Glutamatergic neuron (in vitro differentiated cells): ENCODE measurements around the gene EXD1. TPM values are rescaled to one million over a fixed set of nuclear protein-coding genes. Genes with fewer than 3 reads are reported as not detected.
"Not testable (repeated sequence)": the region's sequence is repeated elsewhere in the genome, so short reads cannot be mapped to it uniquely, and the experiment has no call there.

Source experiments
- DNase-seq: peaks from one replicate; pipeline ENCODE4 v3.0.0; 2022
- H3K27ac Mint-ChIP-seq: one replicate; pipeline ENCODE4 v1.8.0; 2020; ENCODE audit warnings: mild to moderate bottlenecking, mixed read lengths, inconsistent platforms; ENCODE audit not compliant: unreplicated experiment
- H3K27me3 Mint-ChIP-seq: one replicate; pipeline ENCODE4 v1.8.0; 2020; ENCODE audit warnings: mild to moderate bottlenecking, moderate library complexity, mixed read lengths, inconsistent platforms; ENCODE audit not compliant: unreplicated experiment
- H3K36me3 Mint-ChIP-seq: one replicate; pipeline ENCODE4 v1.8.0; 2020; ENCODE audit warnings: mild to moderate bottlenecking, mixed read lengths, inconsistent platforms; ENCODE audit not compliant: unreplicated experiment
- H3K4me1 Mint-ChIP-seq: one replicate; pipeline ENCODE4 v1.8.0; 2020; ENCODE audit warnings: mild to moderate bottlenecking, low read depth, mixed read lengths, inconsistent platforms; ENCODE audit not compliant: unreplicated experiment
- H3K4me3 Mint-ChIP-seq: one replicate; pipeline ENCODE4 v1.8.0; 2020; ENCODE audit warnings: mild to moderate bottlenecking, mixed read lengths, inconsistent platforms; ENCODE audit not compliant: unreplicated experiment
- H3K9me3 Mint-ChIP-seq: one replicate; pipeline ENCODE4 v1.8.0; 2020; ENCODE audit warnings: mild to moderate bottlenecking, moderate library complexity, mixed read lengths, inconsistent platforms; ENCODE audit not compliant: unreplicated experiment
- CTCF ChIP-seq: fragments of 200-600 bp; sonication (generic); IDR thresholded peaks from one replicate; pipeline ENCODE4 v1.5.0; 2021; ENCODE audit not compliant: partially characterized antibody, unreplicated experiment
- total RNA-seq: library from RNA; stranded (reverse); fragmentation: NEBNext Ultra II Directional; extraction: Animal tissue kit (Norgen Biotek cat#: 25700); gene quantifications from one replicate; pipeline ENCODE4 v1.2.1, GENCODE V29; 2021; ENCODE audit not compliant: unreplicated experiment

EXD1 gene
- total RNA-seq, 1 donor from 2014 or later: not detected

- Mint-ChIP-seq H3K9me3 (peaks cover 3% of the 10 kb centered on the region), H3K36me3 (no peaks in the 10 kb centered on the region), H3K27me3 (no peaks in the 10 kb centered on the region), H3K27ac (no peak overlapping the region), H3K4me1 (no peaks in the 10 kb centered on the region), H3K4me3 (no peak overlapping the region)
- TF ChIP-seq CTCF: no peak
- DNase-seq: no peak
Observed at GRCh38 chr15:41151451-41152005, 79.0 kb downstream of the EXD1 start.

GRCh38 chr15:41150279-41150678 is 80.3 kb downstream of the EXD1 start:
- Mint-ChIP-seq H3K36me3 (no peaks in the 10 kb centered on the region), H3K4me1 (no peaks in the 10 kb centered on the region), H3K27ac (no peak overlapping the region), H3K4me3 (no peak overlapping the region), H3K27me3 (no peaks in the 10 kb centered on the region), H3K9me3 (peaks cover 3% of the 10 kb centered on the region)
- DNase-seq: no peak
- no peak for TF ChIP-seq CTCF

GRCh38 chr15:41148065-41148464 is 82.5 kb downstream of the EXD1 start:
- Mint-ChIP-seq H3K27ac (no peak overlapping the region), H3K27me3 (no peaks in the 10 kb centered on the region), H3K4me3 (no peak overlapping the region), H3K4me1 (no peaks in the 10 kb centered on the region), H3K9me3 (peaks cover 3% of the 10 kb centered on the region), H3K36me3 (no peaks in the 10 kb centered on the region)
- TF ChIP-seq CTCF: no peak
- DNase-seq: no peak

GRCh38 chr15:41139619-41140018 is 90.9 kb downstream of the EXD1 start:
- no peaks in the 10 kb centered on the region for H3K36me3 Mint-ChIP-seq
- H3K27me3 Mint-ChIP-seq: no peaks in the 10 kb centered on the region
- DNase-seq: no peak
- no peaks in the 10 kb centered on the region for H3K4me1 Mint-ChIP-seq
- H3K4me3 Mint-ChIP-seq: no peak overlapping the region
- TF ChIP-seq CTCF: no peak
- no peak overlapping the region for H3K27ac Mint-ChIP-seq
- no peaks in the 10 kb centered on the region for H3K9me3 Mint-ChIP-seq

GRCh38 chr15:41139112-41139511 is 91.4 kb downstream of the EXD1 start:
- H3K9me3 Mint-ChIP-seq, H3K27me3 Mint-ChIP-seq, H3K4me1 Mint-ChIP-seq, DNase-seq, H3K36me3 Mint-ChIP-seq, H3K27ac Mint-ChIP-seq, H3K4me3 Mint-ChIP-seq: not testable (repeated sequence)

GRCh38 chr15:41135580-41135979 is 95.0 kb downstream of the EXD1 start:
- H3K27me3 Mint-ChIP-seq, H3K4me3 Mint-ChIP-seq, H3K27ac Mint-ChIP-seq, H3K4me1 Mint-ChIP-seq, H3K9me3 Mint-ChIP-seq, H3K36me3 Mint-ChIP-seq, DNase-seq: not testable (repeated sequence)
